ENCODE data around the gene ELOVL6. TPM values are rescaled to one million over a fixed set of nuclear protein-coding genes. Genes with fewer than 3 reads are reported as not detected.

Gene ELOVL6
- total RNA-seq, 1 experiment from 2014 or later = 25.3 TPM

- CTCF ChIA-PET = no interaction called here
- intact Hi-C loops (cut with micrococcal nuclease; ENCODE audit: unreplicated experiment) = no loop called here
- no peaks in the 10 kb centered on the region for H4K20me1 ChIP-seq (ENCODE audit: insufficient read depth)
Observed at GRCh38 chr4:110139815-110140214, 58.6 kb downstream of the ELOVL6 start.

GRCh38 chr4:110139111-110139510 is 59.3 kb downstream of the ELOVL6 start:
- intact Hi-C loops (cut with micrococcal nuclease; ENCODE audit: unreplicated experiment) = no loop called here
- H3K36me3 ChIP-seq (ENCODE audit: low read depth) = no peaks in the 10 kb centered on the region
- CTCF ChIA-PET = no interaction called here

More at GRCh38 chr4:110139815-110140214, 58.6 kb downstream of the ELOVL6 start:
- Histone ChIP-seq H3K9me2 (ENCODE audit: insufficient read depth) (no peaks in the 10 kb centered on the region), H3K9me3 (ENCODE audit: insufficient read depth, low read depth) (no peaks in the 10 kb centered on the region), H3K79me2 (ENCODE audit: low read depth) (no peaks in the 10 kb centered on the region), H3K36me3 (ENCODE audit: low read depth) (no peaks in the 10 kb centered on the region), H3K4me2 (no peak overlapping the region), H3K4me1 (replicated peaks; ENCODE audit: insufficient read depth) (no peaks in the 10 kb centered on the region), H3K4me3 (no peak overlapping the region), H2AFZ (no peak overlapping the region), H3F3A (ENCODE audit: insufficient read depth, low read depth) (no peaks in the 10 kb centered on the region), H3K27ac (no peak overlapping the region), H3K27me3 (ENCODE audit: insufficient read depth, low read depth) (no peaks in the 10 kb centered on the region)
- POLR2A ChIA-PET (ENCODE audit: unreplicated experiment) = no interaction called here
- DNase-seq = no peak
- no peak for TF ChIP-seq CTCF (conservative IDR thresholded peaks at IDR 0.05)
- TF ChIP-seq EZH2 (IDR thresholded peaks at IDR 0.05; ENCODE audit: low read depth) = no peak
- no TSS peak for BruUV-seq (replicated peaks)

GRCh38 chr4:110138551-110138950 is 59.9 kb downstream of the ELOVL6 start:
- no peak for TF ChIP-seq CTCF (conservative IDR thresholded peaks at IDR 0.05)
- no peak for TF ChIP-seq EZH2 (IDR thresholded peaks at IDR 0.05; ENCODE audit: low read depth)
- Histone ChIP-seq H3K4me3 (no peak overlapping the region), H3K9me2 (ENCODE audit: insufficient read depth) (no peaks in the 10 kb centered on the region), H3K9me3 (ENCODE audit: insufficient read depth, low read depth) (no peaks in the 10 kb centered on the region), H3K79me2 (ENCODE audit: low read depth) (no peaks in the 10 kb centered on the region), H3K27ac (no peak overlapping the region), H3K27me3 (ENCODE audit: insufficient read depth, low read depth) (no peaks in the 10 kb centered on the region), H4K20me1 (ENCODE audit: insufficient read depth) (no peaks in the 10 kb centered on the region), H3F3A (ENCODE audit: insufficient read depth, low read depth) (peaks cover 6% of the 10 kb centered on the region; the same call in 1 of the 2 replicates), H3K36me3 (ENCODE audit: low read depth) (no peaks in the 10 kb centered on the region), H3K4me2 (no peak overlapping the region), H2AFZ (no peak overlapping the region), H3K4me1 (replicated peaks; ENCODE audit: insufficient read depth) (peaks cover 3% of the 10 kb centered on the region)
- POLR2A ChIA-PET (ENCODE audit: unreplicated experiment) = interaction anchor here (0.7 kb wide), 1 partner anchor 8 kb away, joined by 8 read pairs; no protein-coding TSS in a partner anchor
- no peak for DNase-seq
- CTCF ChIA-PET = interaction anchor here (0.7 kb wide), 1 partner anchor 133 kb away, joined by 8 read pairs; no protein-coding TSS in a partner anchor
- no TSS peak for BruUV-seq (replicated peaks)
- intact Hi-C loops (cut with micrococcal nuclease; ENCODE audit: unreplicated experiment) = no loop called here

More at GRCh38 chr4:110139111-110139510, 59.3 kb downstream of the ELOVL6 start:
- no peaks in the 10 kb centered on the region for H3K79me2 ChIP-seq (ENCODE audit: low read depth)
- POLR2A ChIA-PET (ENCODE audit: unreplicated experiment) = interaction anchor here (0.7 kb wide), 1 partner anchor 8 kb away, joined by 8 read pairs; no protein-coding TSS in a partner anchor
- no peak overlapping the region for H3K4me2 ChIP-seq
- TF ChIP-seq EZH2 (IDR thresholded peaks at IDR 0.05; ENCODE audit: low read depth) (no peak), CTCF (conservative IDR thresholded peaks at IDR 0.05) (no peak)
- no peaks in the 10 kb centered on the region for H3K27me3 ChIP-seq (ENCODE audit: insufficient read depth, low read depth)
- H3K9me2 ChIP-seq (ENCODE audit: insufficient read depth) = no peaks in the 10 kb centered on the region
- no peaks in the 10 kb centered on the region for H4K20me1 ChIP-seq (ENCODE audit: insufficient read depth)
- H3F3A ChIP-seq (ENCODE audit: insufficient read depth, low read depth) = peaks cover 2% of the 10 kb centered on the region; the same call in 1 of the 2 replicates
- no peak for DNase-seq
- H2AFZ ChIP-seq = no peak overlapping the region
- H3K4me3 ChIP-seq = no peak overlapping the region
- no peak overlapping the region for H3K27ac ChIP-seq
- no peaks in the 10 kb centered on the region for H3K9me3 ChIP-seq (ENCODE audit: insufficient read depth, low read depth)
- no peaks in the 10 kb centered on the region; the same call in 1 of the 2 replicates for H3K4me1 ChIP-seq (replicated peaks; ENCODE audit: insufficient read depth)
- BruUV-seq (replicated peaks) = no TSS peak
